K562 (cell line): ENCODE data around the gene CNNM3. TPM values are rescaled to one million over a fixed set of nuclear protein-coding genes. Genes with fewer than 3 reads are reported as not detected.

Experiments
- CREM ChIP-seq: IDR thresholded peaks from 2 replicates; pipeline ENCODE4 v1.6.1; 2014; ENCODE audit warnings: antibody characterized with exemption, low read depth
- EP400 ChIP-seq: fragments of 450-650 bp; IDR thresholded peaks from 2 replicates; pipeline ENCODE4 v1.6.1; 2017; ENCODE audit warnings: antibody characterized with exemption, mild to moderate bottlenecking, moderate library complexity
- GABPA ChIP-seq: fragments of 200-800 bp; sonication (Bioruptor generic); conservative IDR thresholded peaks from 2 replicates; pipeline ENCODE4 v1.6.1; 2016; ENCODE audit warnings: low read depth, missing genetic modification characterization, missing compliant biosample characterization
- HIVEP1 ChIP-seq: fragments of 250-450 bp; sonication (Bioruptor Pico); IDR thresholded peaks from 2 replicates; pipeline ENCODE4 v1.4.0; 2020; ENCODE audit warnings: mild to moderate bottlenecking
- MAX ChIP-seq: sonication (generic); formaldehyde crosslinking; IDR thresholded peaks from 2 replicates; pipeline ENCODE4 v1.9.0; 2022; ENCODE audit warnings: mild to moderate bottlenecking, missing genetic modification reagents
- NFE2L1 ChIP-seq: fragments of 450-650 bp; IDR thresholded peaks from 2 replicates; pipeline ENCODE4 v1.6.1; 2016; ENCODE audit warnings: missing genetic modification characterization, low read depth, mild to moderate bottlenecking, missing compliant biosample characterization, moderate library complexity, borderline replicate concordance
- RAD21 ChIP-seq, 2 experiments: fragments of 250-450 bp in 1 of 2; fragments of 450-650 bp in 1 of 2; sonication (Bioruptor Pico) in 1 of 2; formaldehyde crosslinking in 1 of 2; IDR thresholded peaks in 1 of 2; conservative IDR thresholded peaks in 1 of 2; 2 replicates each; pipeline versions ENCODE4 v1.4.0 to v1.8.0; 2020 to 2022; ENCODE audit warnings: mild to moderate bottlenecking in 2 of 2, moderate library complexity in 1 of 2
- TEAD1 ChIP-seq, 2 experiments: fragments of 450-650 bp in 1 of 2; sonication (generic) in 1 of 2; formaldehyde crosslinking; IDR thresholded peaks; 2 replicates each; pipeline versions ENCODE4 v1.4.0 to v1.8.0; 2020 to 2022; ENCODE audit warnings: mild to moderate bottlenecking in 2 of 2, missing genetic modification reagents in 1 of 2
- ZBTB34 ChIP-seq: fragments of 250-450 bp; sonication (Bioruptor Pico); IDR thresholded peaks from 2 replicates; pipeline ENCODE4 v1.8.0; 2021; ENCODE audit warnings: mild to moderate bottlenecking, moderate library complexity
- ZBTB43 ChIP-seq: sonication (generic); formaldehyde crosslinking; IDR thresholded peaks from 2 replicates; pipeline ENCODE4 v1.8.0; 2023; ENCODE audit warnings: mild to moderate bottlenecking, missing genetic modification reagents
- ZNF518B ChIP-seq: fragments of 250-450 bp; sonication (Bioruptor Pico); IDR thresholded peaks from 2 replicates; pipeline ENCODE4 v1.5.0; 2021; ENCODE audit warnings: mild to moderate bottlenecking, moderate library complexity
- polyA plus RNA-seq, 8 experiments: library from polyadenylated mRNA; depleted of rRNA in 4 of 8; stranded (reverse) in 5 of 8; unstranded in 3 of 8; fragments of >200 nt; fragmentation: Nextera tagmentation in 2 of 8; fragmentation: Illumina TruSeq in 1 of 8; extraction: Ambion mirVana in 2 of 8; extraction: Trizol in 1 of 8; gene quantifications; 2 replicates each; pipeline versions ENCODE4 v1.2.1 to v1.2.3, GENCODE V29; 2011 to 2014; ENCODE audit warnings: inconsistent platforms in 1 of 8, missing spikeins in 1 of 8
- total RNA-seq, 7 experiments: library from RNA; depleted of rRNA in 6 of 7; stranded (reverse); fragments of >200 nt in 6 of 7; fragmentation: Illumina TruSeq in 2 of 7; extraction: Trizol in 2 of 7; gene quantifications; 2 replicates each; pipeline versions ENCODE4 v1.2.1 to v1.2.3, GENCODE V29; 2011 to 2021; ENCODE audit warnings: low replicate concordance in 1 of 7
- TF ChIP-seq, protein P1 (sequence below): IDR thresholded peaks from 2 replicates; pipeline ENCODE4 v1.6.1; 2011; ENCODE audit warnings: borderline replicate concordance, low read depth, mild to moderate bottlenecking, moderate library complexity, low read length; ENCODE audit not compliant: insufficient read depth, poor library complexity, severe bottlenecking
- TF ChIP-seq, protein P2 (sequence below): IDR thresholded peaks from 3 replicates; pipeline ENCODE4 v1.6.1; 2011; ENCODE audit warnings: borderline replicate concordance, mild to moderate bottlenecking, moderate library complexity; ENCODE audit not compliant: insufficient read length; ENCODE audit errors: extremely low read depth

Gene CNNM3
- total and polyA plus RNA-seq, 9 of the 15 experiments (the other 6 are each of a cell fraction or from before 2014, with no cell fraction given), result 1.4 to 16.9 (median 6.5) TPM

- no peak for TF ChIP-seq ZBTB34 (CRISPR knock-in tag)
- TF ChIP-seq GABPA, result peak; percentile 79
- peak; percentile 72; the same call in 1 of the 2 replicates for TF ChIP-seq EP400
- no peak for TF ChIP-seq HIVEP1 (CRISPR knock-in tag)
- TF ChIP-seq CREM, result peak; percentile 17; the same call in 1 of the 2 replicates
- TF ChIP-seq RAD21 (CRISPR knock-in tag; conservative IDR thresholded peaks at IDR 0.05 in 1 of 2, IDR thresholded peaks at IDR 0.05 in 1 of 2), result peak in 1 of 2 experiments; percentile 34; a peak in 2 of 4 replicates
- no peak for TF ChIP-seq NFE2L1 (tag)
- no peak for TF ChIP-seq TEAD1 (CRISPR knock-in tag; IDR thresholded peaks at IDR 0.05)
- TF ChIP-seq ZBTB43 (CRISPR knock-in tag), result no peak
- TF ChIP-seq MAX (CRISPR knock-in tag), result no peak
- TF ChIP-seq ZNF518B (CRISPR knock-in tag), result no peak
- TF ChIP-seq, protein P1, sequence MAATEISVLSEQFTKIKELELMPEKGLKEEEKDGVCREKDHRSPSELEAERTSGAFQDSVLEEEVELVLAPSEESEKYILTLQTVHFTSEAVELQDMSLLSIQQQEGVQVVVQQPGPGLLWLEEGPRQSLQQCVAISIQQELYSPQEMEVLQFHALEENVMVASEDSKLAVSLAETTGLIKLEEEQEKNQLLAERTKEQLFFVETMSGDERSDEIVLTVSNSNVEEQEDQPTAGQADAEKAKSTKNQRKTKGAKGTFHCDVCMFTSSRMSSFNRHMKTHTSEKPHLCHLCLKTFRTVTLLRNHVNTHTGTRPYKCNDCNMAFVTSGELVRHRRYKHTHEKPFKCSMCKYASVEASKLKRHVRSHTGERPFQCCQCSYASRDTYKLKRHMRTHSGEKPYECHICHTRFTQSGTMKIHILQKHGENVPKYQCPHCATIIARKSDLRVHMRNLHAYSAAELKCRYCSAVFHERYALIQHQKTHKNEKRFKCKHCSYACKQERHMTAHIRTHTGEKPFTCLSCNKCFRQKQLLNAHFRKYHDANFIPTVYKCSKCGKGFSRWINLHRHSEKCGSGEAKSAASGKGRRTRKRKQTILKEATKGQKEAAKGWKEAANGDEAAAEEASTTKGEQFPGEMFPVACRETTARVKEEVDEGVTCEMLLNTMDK, result peak; percentile 94
- TF ChIP-seq, protein P2, sequence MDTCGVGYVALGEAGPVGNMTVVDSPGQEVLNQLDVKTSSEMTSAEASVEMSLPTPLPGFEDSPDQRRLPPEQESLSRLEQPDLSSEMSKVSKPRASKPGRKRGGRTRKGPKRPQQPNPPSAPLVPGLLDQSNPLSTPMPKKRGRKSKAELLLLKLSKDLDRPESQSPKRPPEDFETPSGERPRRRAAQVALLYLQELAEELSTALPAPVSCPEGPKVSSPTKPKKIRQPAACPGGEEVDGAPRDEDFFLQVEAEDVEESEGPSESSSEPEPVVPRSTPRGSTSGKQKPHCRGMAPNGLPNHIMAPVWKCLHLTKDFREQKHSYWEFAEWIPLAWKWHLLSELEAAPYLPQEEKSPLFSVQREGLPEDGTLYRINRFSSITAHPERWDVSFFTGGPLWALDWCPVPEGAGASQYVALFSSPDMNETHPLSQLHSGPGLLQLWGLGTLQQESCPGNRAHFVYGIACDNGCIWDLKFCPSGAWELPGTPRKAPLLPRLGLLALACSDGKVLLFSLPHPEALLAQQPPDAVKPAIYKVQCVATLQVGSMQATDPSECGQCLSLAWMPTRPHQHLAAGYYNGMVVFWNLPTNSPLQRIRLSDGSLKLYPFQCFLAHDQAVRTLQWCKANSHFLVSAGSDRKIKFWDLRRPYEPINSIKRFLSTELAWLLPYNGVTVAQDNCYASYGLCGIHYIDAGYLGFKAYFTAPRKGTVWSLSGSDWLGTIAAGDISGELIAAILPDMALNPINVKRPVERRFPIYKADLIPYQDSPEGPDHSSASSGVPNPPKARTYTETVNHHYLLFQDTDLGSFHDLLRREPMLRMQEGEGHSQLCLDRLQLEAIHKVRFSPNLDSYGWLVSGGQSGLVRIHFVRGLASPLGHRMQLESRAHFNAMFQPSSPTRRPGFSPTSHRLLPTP, result no peak
Observed at GRCh38 chr2:96868555-96869280, 52.6 kb downstream of the CNNM3 start (continued).
